H1 (cell line): ENCODE measurements around the gene PRSS3. TPM values are rescaled to one million over a fixed set of nuclear protein-coding genes. Genes with fewer than 3 reads are reported as not detected.
"Not testable (repeated sequence)": the region's sequence is repeated elsewhere in the genome, so short reads cannot be mapped to it uniquely, and the experiment has no call there.

Experiments
- CTCF ChIA-PET: fragments of 300-600 bp; sonication (Branson Sonifier 250); formaldehyde crosslinking; loops from one replicate; lab custom pipeline; 2021; ENCODE audit not compliant: partially characterized antibody; lab: Charles Lee
- POLR2A ChIA-PET: fragments of 300-600 bp; sonication (Branson Sonifier 250); formaldehyde crosslinking; loops from one replicate; lab custom pipeline; 2021; ENCODE audit warnings: inconsistent platforms; ENCODE audit not compliant: partially characterized antibody; lab: Charles Lee
- DNase-seq, 2 experiments: peaks; one replicate each; pipeline versions ENCODE4 v3.0.0 to v3.0.0-alpha.2; 2010 to 2022; ENCODE audit warnings: low spot score in 2 of 2, low read depth in 1 of 2, mixed read lengths in 1 of 2
- FAIRE-seq: peaks from 2 replicates; lab custom pipeline; 2011; peaks lifted over from hg19 to GRCh38; lab: Jason Lieb, UNC
- H2AFZ ChIP-seq: 2 replicates; pipeline ENCODE4 v1.8.1; 2012; ENCODE audit warnings: low read length, inconsistent platforms
- H2AK5ac ChIP-seq: 2 replicates; pipeline ENCODE4 v1.6.1; 2013; ENCODE audit warnings: low read depth, low read length
- H2BK120ac ChIP-seq: replicated peaks from 2 replicates; pipeline ENCODE3; 2013; ENCODE audit warnings: low read depth, low read length, inconsistent platforms
- H2BK12ac ChIP-seq: 2 replicates; pipeline ENCODE4 v1.6.1; 2013; ENCODE audit warnings: low read depth, low read length
- H2BK15ac ChIP-seq: 2 replicates; pipeline ENCODE4 v1.6.1; 2013; ENCODE audit warnings: low read length
- H2BK20ac ChIP-seq: 2 replicates; pipeline ENCODE4 v1.6.1; 2013; ENCODE audit warnings: low read length
- H2BK5ac ChIP-seq: 2 replicates; pipeline ENCODE4 v1.6.1; 2013; ENCODE audit warnings: low read depth, low read length
- H3K14ac ChIP-seq: 2 replicates; pipeline ENCODE4 v1.6.1; 2013; ENCODE audit warnings: inconsistent platforms; ENCODE audit not compliant: insufficient read length
- H3K18ac ChIP-seq: 2 replicates; pipeline ENCODE4 v1.6.1; 2013; ENCODE audit warnings: low read length; ENCODE audit errors: extremely low read depth
- H3K23ac ChIP-seq: 2 replicates; pipeline ENCODE4 v1.6.1; 2013; ENCODE audit warnings: inconsistent platforms; ENCODE audit not compliant: insufficient read length
- H3K23me2 ChIP-seq: 2 replicates; pipeline ENCODE4 v1.6.1; 2013; ENCODE audit warnings: low read depth, low read length
- H3K27ac ChIP-seq: 2 replicates; pipeline ENCODE4 v1.6.1; 2011; ENCODE audit warnings: low read depth, low read length, inconsistent platforms
- H3K27me3 ChIP-seq, 4 experiments: replicated peaks in 1 of 4; 1 replicate in 1 of 4; 2 replicates in 3 of 4; pipeline versions ENCODE4 v1.6.1 to v1.8.1; 2011 to 2013; ENCODE audit warnings: low read length in 3 of 4, mild to moderate bottlenecking in 3 of 4, inconsistent platforms in 2 of 4, mixed read lengths in 2 of 4, moderate library complexity in 1 of 4; ENCODE audit not compliant: control insufficient read depth in 3 of 4, insufficient read depth in 3 of 4; ENCODE audit errors: extremely low read depth in 1 of 4
- H3K36me3 ChIP-seq, 4 experiments: 2 replicates each; pipeline versions ENCODE4 v1.6.1 to v1.8.1; 2011 to 2013; ENCODE audit warnings: mild to moderate bottlenecking in 4 of 4, low read length in 3 of 4, moderate library complexity in 2 of 4, control low read depth in 1 of 4, inconsistent platforms in 1 of 4; ENCODE audit not compliant: insufficient read depth in 4 of 4, control insufficient read depth in 2 of 4
- H3K4ac ChIP-seq: replicated peaks from 2 replicates; pipeline ENCODE3; 2013; ENCODE audit warnings: low read length, low read depth, mixed read lengths, inconsistent platforms; ENCODE audit not compliant: insufficient read length
- H3K4me1 ChIP-seq, 4 experiments: replicated peaks in 1 of 4; 1 replicate in 1 of 4; 2 replicates in 3 of 4; pipeline versions ENCODE4 v1.6.1 to v1.8.1; 2011 to 2013; ENCODE audit warnings: low read length in 3 of 4, inconsistent platforms in 2 of 4, mixed read lengths in 1 of 4; ENCODE audit not compliant: insufficient read depth in 4 of 4, control insufficient read depth in 3 of 4
- H3K4me2 ChIP-seq, 2 experiments: 2 replicates each; pipeline versions ENCODE4 v1.6.1 to v1.8.1; 2011 to 2013; ENCODE audit warnings: low read depth in 2 of 2, low read length in 2 of 2, control low read depth in 1 of 2, inconsistent platforms in 1 of 2, mild to moderate bottlenecking in 1 of 2; ENCODE audit not compliant: insufficient read depth in 1 of 2
- H3K4me3 ChIP-seq, 4 experiments: fragments of 200-600, 300-600 bp in 1 of 4; sonication (generic), shearing (Covaris generic), sonication (Bioruptor Twin) in 1 of 4; 2 replicates each; pipeline versions ENCODE4 v1.5.1 to v1.8.1; 2011 to 2016; ENCODE audit warnings: low read length in 4 of 4, low read depth in 3 of 4, control low read depth in 2 of 4, inconsistent platforms in 2 of 4, mild to moderate bottlenecking in 2 of 4, mixed read lengths in 1 of 4, moderate library complexity in 1 of 4; ENCODE audit not compliant: insufficient read depth in 2 of 4; ENCODE audit errors: extremely low read depth in 1 of 4
- H3K56ac ChIP-seq: replicated peaks from 2 replicates; pipeline ENCODE3; 2013; ENCODE audit warnings: low read depth, mild to moderate bottlenecking, mixed read lengths, low read length, inconsistent platforms; ENCODE audit not compliant: insufficient read length
- H3K79me1 ChIP-seq: 2 replicates; pipeline ENCODE4 v1.6.1; 2013; ENCODE audit warnings: low read depth, low read length, control low read depth
- H3K79me2 ChIP-seq, 2 experiments: 2 replicates each; pipeline versions ENCODE4 v1.6.1 to v1.8.1; 2012 to 2013; ENCODE audit warnings: low read length in 2 of 2, mild to moderate bottlenecking in 2 of 2, inconsistent platforms in 1 of 2; ENCODE audit not compliant: insufficient read depth in 2 of 2, control insufficient read depth in 1 of 2
- H3K9ac ChIP-seq, 4 experiments: replicated peaks in 1 of 4; 1 replicate in 1 of 4; 2 replicates in 3 of 4; pipeline versions ENCODE4 v1.6.1 to v1.8.1; 2011 to 2013; ENCODE audit warnings: low read depth in 3 of 4, low read length in 3 of 4, control low read depth in 2 of 4, mild to moderate bottlenecking in 2 of 4, moderate library complexity in 2 of 4, inconsistent platforms in 1 of 4; ENCODE audit errors: extremely low read depth in 1 of 4
- H3K9me3 ChIP-seq, 2 experiments: 2 replicates each; pipeline versions ENCODE4 v1.6.1 to v1.8.1; 2012 to 2013; ENCODE audit warnings: mild to moderate bottlenecking in 2 of 2, moderate library complexity in 2 of 2, control low read depth in 1 of 2, inconsistent platforms in 1 of 2, low read depth in 1 of 2, low read length in 1 of 2, mixed read lengths in 1 of 2; ENCODE audit not compliant: insufficient read depth in 2 of 2
- H4K20me1 ChIP-seq, 2 experiments: replicated peaks in 1 of 2; 2 replicates each; pipeline versions ENCODE3 to v1.8.1; 2011 to 2013; ENCODE audit warnings: inconsistent platforms in 2 of 2, low read length in 2 of 2, mild to moderate bottlenecking in 1 of 2; ENCODE audit not compliant: insufficient read depth in 2 of 2, control insufficient read depth in 1 of 2
- H4K5ac ChIP-seq: 2 replicates; pipeline ENCODE4 v1.6.1; 2013; ENCODE audit warnings: low read length, low read depth, mixed read lengths, inconsistent platforms; ENCODE audit not compliant: insufficient read length
- H4K8ac ChIP-seq: 2 replicates; pipeline ENCODE4 v1.8.0; 2013; ENCODE audit warnings: mild to moderate bottlenecking, moderate library complexity, low read length, inconsistent platforms; ENCODE audit not compliant: insufficient read depth; ENCODE audit errors: extremely low read depth
- H4K91ac ChIP-seq: replicated peaks from 2 replicates; pipeline ENCODE3; 2013; ENCODE audit warnings: low read length, mixed read lengths, inconsistent platforms; ENCODE audit not compliant: insufficient read length
- WGBS, 2 experiments: shearing (Covaris generic) in 1 of 2; methylation state at CpG; one replicate each; pipeline versions ENCODE4 v1.1.6 to v1.1.7; 2013 to 2015; ENCODE audit warnings: low lambda C conversion rate in 2 of 2, mixed read lengths in 2 of 2, inconsistent platforms in 1 of 2, low coverage in 1 of 2, missing lambda C conversion rate in 1 of 2; ENCODE audit not compliant: insufficient replicate concordance in 2 of 2, insufficient coverage in 1 of 2, insufficient read length in 1 of 2; ENCODE audit errors: extremely low coverage in 1 of 2, missing lambda C conversion rate in 1 of 2; 5-methylcytosine and 5-hydroxymethylcytosine counted together
- polyA plus RNA-seq, 7 experiments: library from polyadenylated mRNA; depleted of rRNA in 3 of 7; stranded (reverse) in 5 of 7; unstranded in 2 of 7; fragments of >200 nt in 5 of 7; fragments of 200-250 nt in 2 of 7; gene quantifications; 1 replicate in 5 of 7; 2 replicates in 1 of 7; 4 replicates in 1 of 7; pipeline versions ENCODE4 v1.2.1 to v1.2.3, GENCODE V29; 2011 to 2013; ENCODE audit warnings: missing spikeins in 2 of 7, mixed read lengths in 2 of 7
- total RNA-seq: library from RNA; stranded (reverse); fragmentation: NEBNext Ultra II Directional; extraction: Animal tissue kit (Norgen Biotek cat#: 25700); gene quantifications from 2 replicates; pipeline ENCODE4 v1.2.1, GENCODE V29; 2021

The PRSS3 gene
- total and polyA plus RNA-seq, 2 of the 8 experiments (the other 6 are each of a cell fraction or from before 2014, with no cell fraction given), result 0.12 TPM; not detected in 1

- H3K27me3 ChIP-seq, H3K23me2 ChIP-seq, DNase-seq, H3K4me1 ChIP-seq, FAIRE-seq, H3K9me3 ChIP-seq, H3K4me2 ChIP-seq, H4K8ac ChIP-seq, H4K5ac ChIP-seq, H3K36me3 ChIP-seq, H2BK5ac ChIP-seq, H3K9ac ChIP-seq, H3K79me1 ChIP-seq, H3K56ac ChIP-seq, H2BK20ac ChIP-seq, H3K23ac ChIP-seq, H3K18ac ChIP-seq, H3K79me2 ChIP-seq, H3K4me3 ChIP-seq, H3K27ac ChIP-seq, H4K91ac ChIP-seq, H2BK12ac ChIP-seq, H2BK15ac ChIP-seq, H2BK120ac ChIP-seq, POLR2A ChIA-PET, H4K20me1 ChIP-seq, H2AK5ac ChIP-seq, H3K14ac ChIP-seq, H2AFZ ChIP-seq, H3K4ac ChIP-seq: not testable (repeated sequence)
- CTCF ChIA-PET, result interaction anchor here (0.6 to 5.6 kb wide), 6 partner anchors 11 to 143 kb away, joined by 3 to 30 read pairs (median 4); no protein-coding TSS in a partner anchor
- WGBS, 2 experiments, result 84% methylated on average over 6 of the region's 6 CpGs; no CpG with 5 or more reads in 1 of the 2 experiments
Observed at GRCh38 chr9:33749305-33749654, 46.1 kb upstream of the PRSS3 start.
